HG03097 (cell line): ENCODE measurements around the gene SLC9A2.

ENCODE experiments used
- ATAC-seq: cut with Tn5 transposase; IDR thresholded peaks from one replicate; pipeline ENCODE4 v1.9.1; 2021; ENCODE audit not compliant: unreplicated experiment, low FRiP score

Gene SLC9A2

GRCh38 chr2:102724016-102724490, 104.7 kb downstream of the SLC9A2 start:
- ATAC-seq = no peak

- ATAC-seq = no peak
Measured at GRCh38 chr2:102724553-102724952, 105.2 kb downstream of the SLC9A2 start.

GRCh38 chr2:102726128-102727087, 107.1 kb downstream of the SLC9A2 start:
- ATAC-seq = no peak

- ATAC-seq = no peak
Measured at GRCh38 chr2:102735416-102736109, 116.2 kb downstream of the SLC9A2 start.

GRCh38 chr2:102736110-102736409, 116.7 kb downstream of the SLC9A2 start:
- ATAC-seq = peak; percentile 15

- ATAC-seq = peak; percentile 97
Measured at GRCh38 chr2:102736410-102737409, 117.4 kb downstream of the SLC9A2 start.

GRCh38 chr2:102737431-102737830, 118.1 kb downstream of the SLC9A2 start:
- ATAC-seq = no peak

- ATAC-seq = no peak
Measured at GRCh38 chr2:102743259-102743658, 123.9 kb downstream of the SLC9A2 start.

GRCh38 chr2:102748107-102748506, 128.8 kb downstream of the SLC9A2 start:
- ATAC-seq = no peak

- no peak for ATAC-seq
Measured at GRCh38 chr2:102749938-102750337, 130.6 kb downstream of the SLC9A2 start.

- ATAC-seq = no peak
Measured at GRCh38 chr2:102753563-102754159, 134.3 kb downstream of the SLC9A2 start.

- ATAC-seq = no peak
Measured at GRCh38 chr2:102754456-102755145, 135.2 kb downstream of the SLC9A2 start.

GRCh38 chr2:102755284-102755683, 135.9 kb downstream of the SLC9A2 start:
- ATAC-seq = no peak

- no peak for ATAC-seq
Measured at GRCh38 chr2:102758439-102758838, 139.1 kb downstream of the SLC9A2 start.
